Measurements from ENCODE around the gene CABP4. TPM values are rescaled to one million over a fixed set of nuclear protein-coding genes. Genes with fewer than 3 reads are reported as not detected.
A peak's percentile ranks its signal among the peaks of the same experiment; 100 is the strongest.
"Not testable (repeated sequence)": the region's sequence is repeated elsewhere in the genome, so short reads cannot be mapped to it uniquely, and the experiment has no call there.

CABP4 gene
- total and polyA plus RNA-seq, 8 donors, result 0.58 to 1.5 (median 0.99) TPM; not detected in 1

- Histone ChIP-seq H3K4me3 (peak within 1 kb of the TSS; percentile 76 to 98 (median 96)), H3K4me1 (peaks cover 0 to 16% (median 3%) of the 10 kb centered on the region in 3 donors), H3K36me3 (no peaks in the 10 kb centered on the region), H3K27ac (peak within 1 kb of the TSS; percentile 67 to 89 (median 84)), H3K27me3 (no peaks in the 10 kb centered on the region), H3K9me3 (no peaks in the 10 kb centered on the region)
- 1% methylated on average over 62 to 76 of the region's 76 CpGs for WGBS, 2 donors
- DNase-seq (peak; percentile 90 to 98 (median 94)), FAIRE-seq (no peak), ATAC-seq (peak; percentile 77 to 90 (median 82))
- intact Hi-C loops (cut with DNase I), result no loop called here
- TF ChIP-seq CTCF (IDR thresholded peaks at IDR 0.05), result peak in 1 of 4 donors; percentile 32
Observed at GRCh38 chr11:67468759-67469507, 13.8 kb downstream of the CABP4 start, which contains the start of gene TMEM134. Gene TMEM134, minus strand, starts transcription at chr11:67469251. Its CDS starts 59 bp downstream, at chr11:67469192.

GRCh38 chr11:67469508-67469811, 14.3 kb downstream of the CABP4 start:
- Histone ChIP-seq H3K9me3 (no peaks in the 10 kb centered on the region), H3K27me3 (no peaks in the 10 kb centered on the region), H3K4me3 (peak overlapping the region; percentile 76 to 98 (median 96)), H3K4me1 (peaks cover 0 to 12% (median 0%) of the 10 kb centered on the region in 3 donors), H3K27ac (peak overlapping the region; percentile 67 to 89 (median 84)), H3K36me3 (no peaks in the 10 kb centered on the region)
- DNase-seq (no peak), FAIRE-seq (no peak), ATAC-seq (no peak)
- no peak for TF ChIP-seq CTCF (IDR thresholded peaks at IDR 0.05)
- 8 to 9% methylated on average over 9 of the region's 9 CpGs for WGBS, 2 donors
- intact Hi-C loops (cut with DNase I), result no loop called here

- H3K4me1 ChIP-seq, result peaks cover 0 to 8% (median 0%) of the 10 kb centered on the region in 3 donors
- H3K36me3 ChIP-seq, result no peaks in the 10 kb centered on the region
- FAIRE-seq, result no peak
- no peak overlapping the region for H3K4me3 ChIP-seq
- no peak for TF ChIP-seq CTCF (IDR thresholded peaks at IDR 0.05)
- H3K9me3 ChIP-seq, result no peaks in the 10 kb centered on the region
- peak in 1 of 6 donors; percentile 14 for DNase-seq
- H3K27me3 ChIP-seq, result no peaks in the 10 kb centered on the region
- no peak overlapping the region for H3K27ac ChIP-seq
- ATAC-seq, result no peak
- 81 to 83% methylated on average over 8 of the region's 8 CpGs for WGBS, 2 donors
- intact Hi-C loops (cut with DNase I), result no loop called here
Observed at GRCh38 chr11:67470337-67471002, 15.3 kb downstream of the CABP4 start.

GRCh38 chr11:67472882-67473281, 17.7 kb downstream of the CABP4 start:
- no peaks in the 10 kb centered on the region for H3K27me3 ChIP-seq
- intact Hi-C loops (cut with DNase I), result no loop called here
- FAIRE-seq (no peak), ATAC-seq (no peak), DNase-seq (no peak)
- WGBS, 2 donors, result 66 to 76% methylated on average over 7 of the region's 7 CpGs
- H3K36me3 ChIP-seq, result no peaks in the 10 kb centered on the region
- H3K27ac ChIP-seq, result no peak overlapping the region
- no peaks in the 10 kb centered on the region for H3K9me3 ChIP-seq
- no peak for TF ChIP-seq CTCF (IDR thresholded peaks at IDR 0.05)
- no peak overlapping the region for H3K4me3 ChIP-seq
- H3K4me1 ChIP-seq, result no peaks in the 10 kb centered on the region

GRCh38 chr11:67476692-67477091, 21.5 kb downstream of the CABP4 start:
- H3K9me3 ChIP-seq; DNase-seq; FAIRE-seq; H3K4me3 ChIP-seq; H3K27me3 ChIP-seq; H3K36me3 ChIP-seq; H3K27ac ChIP-seq; H3K4me1 ChIP-seq; ATAC-seq; intact Hi-C loops (cut with DNase I): not testable (repeated sequence)
- WGBS, 2 donors, result 64 to 68% methylated on average over 10 of the region's 10 CpGs

GRCh38 chr11:67477344-67478050, 22.3 kb downstream of the CABP4 start:
- H3K4me3 ChIP-seq; intact Hi-C loops (cut with DNase I): not testable (repeated sequence)

More at GRCh38 chr11:67477344-67478050, 22.3 kb downstream of the CABP4 start:
- FAIRE-seq, H3K36me3 ChIP-seq, DNase-seq, H3K4me1 ChIP-seq, H3K27ac ChIP-seq, H3K27me3 ChIP-seq, H3K9me3 ChIP-seq, ATAC-seq: not testable (repeated sequence)
- 76 to 84% methylated on average over 12 to 14 of the region's 16 CpGs for WGBS, 2 donors

Measured in pancreas (tissue), 10 donors.